Measurements from ENCODE around the gene IRS2. TPM values are rescaled to one million over a fixed set of nuclear protein-coding genes. Genes with fewer than 3 reads are reported as not detected.

IRS2 gene
- total and polyA plus RNA-seq, 4 donors: 2.5 to 31.2 (median 12.0) TPM

DNA sequence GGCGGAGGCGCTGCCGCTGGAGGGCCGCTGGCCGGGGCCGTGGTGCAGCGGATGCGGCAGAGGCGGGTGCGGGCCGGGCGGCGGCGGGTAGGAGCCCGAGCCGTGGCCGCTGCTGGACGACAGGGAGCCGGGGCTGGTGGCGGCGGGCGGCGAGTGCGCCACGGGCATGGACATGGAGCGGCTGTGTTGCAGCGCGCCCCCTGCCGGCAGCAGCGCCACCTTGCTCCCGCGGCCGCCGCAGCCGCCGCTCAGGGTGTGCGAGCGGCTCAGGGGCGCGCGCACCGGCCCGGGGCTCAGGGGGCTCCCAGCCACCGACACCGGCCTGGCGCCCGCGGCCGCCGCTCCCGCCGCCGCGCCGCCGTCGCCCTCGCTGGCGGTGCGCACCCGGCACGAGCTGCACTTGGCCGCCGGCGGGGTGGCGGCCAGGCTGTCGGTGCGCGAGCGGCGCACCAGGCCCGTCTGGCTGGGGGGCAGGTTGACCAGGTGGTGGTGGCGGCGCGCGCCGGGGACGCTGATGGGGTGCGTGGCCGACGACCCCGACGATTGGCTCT lies 1.7 kb downstream of the IRS2 start:
- DNase-seq (peak; percentile 90 to 93), ATAC-seq (ENCODE audit: low FRiP score) (peak; percentile 75)
- peak overlapping the region; percentile 76 to 98 for H3K4me3 ChIP-seq (ENCODE audit: low read length in 2 of 2)
- intact Hi-C loops (cut with DNase I): loop anchor here (2.0 to 10.0 kb wide), 6 partner anchors 243 to 867 kb away; no protein-coding TSS in a partner anchor
- peaks cover 0 to 17% of the 10 kb centered on the region in 2 donors for H3K36me3 ChIP-seq (ENCODE audit: control insufficient read depth in 1 of 2, insufficient read depth in 2 of 2, low read length in 1 of 2)
- no peaks in the 10 kb centered on the region for H3K9me3 ChIP-seq (ENCODE audit: control insufficient read depth, low read length)
- H3K4me1 ChIP-seq (ENCODE audit: control insufficient read depth in 1 of 2, insufficient read depth in 2 of 2, low read length in 2 of 2): peaks cover 3% of the 10 kb centered on the region in 2 donors
- WGBS, 2 donors: 1 to 2% methylated on average over 37 to 83 of the region's 83 CpGs
- peak overlapping the region; percentile 78 to 98 for H3K27ac ChIP-seq (ENCODE audit: low read depth in 1 of 2, low read length in 2 of 2)
- no peaks in the 10 kb centered on the region for H3K27me3 ChIP-seq (ENCODE audit: control insufficient read depth in 1 of 2, insufficient read depth in 2 of 2, low read length in 1 of 2)

GRCh38 chr13:109783815-109784589 lies 2.4 kb downstream of the IRS2 start:
- WGBS, 2 donors: 52 to 57% methylated on average over 76 to 81 of the region's 81 CpGs
- H3K27ac ChIP-seq (ENCODE audit: low read depth in 1 of 2, low read length in 2 of 2): peak overlapping the region in 1 of 2 donors; percentile 64

DNA sequence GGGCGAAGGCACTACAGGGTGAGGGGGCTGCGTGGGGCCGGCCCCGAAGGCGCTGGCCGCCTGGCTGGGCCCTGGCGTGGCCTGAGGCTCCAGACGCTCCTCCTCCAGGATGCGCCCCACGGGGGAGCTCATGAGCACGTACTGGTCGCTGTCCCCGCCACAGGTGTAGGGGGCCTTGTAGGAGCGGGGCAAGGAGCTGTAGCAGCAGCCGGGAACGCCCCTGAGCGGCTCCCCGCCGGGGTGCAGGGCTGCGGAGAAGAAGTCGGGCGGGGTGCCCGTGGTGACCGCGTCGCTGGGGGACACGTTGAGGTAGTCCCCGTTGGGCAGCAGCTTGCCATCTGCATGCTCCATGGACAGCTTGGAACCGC lies 3.0 kb downstream of the IRS2 start:
- peak overlapping the region in 1 of 2 donors; percentile 76 for H3K4me3 ChIP-seq (ENCODE audit: low read length in 2 of 2)
- intact Hi-C loops (cut with DNase I): loop anchor here (5.0 to 10.0 kb wide), 3 partner anchors 539 to 821 kb away; no protein-coding TSS in a partner anchor
- no peaks in the 10 kb centered on the region for H3K9me3 ChIP-seq (ENCODE audit: control insufficient read depth, low read length)
- H3K27ac ChIP-seq (ENCODE audit: low read depth in 1 of 2, low read length in 2 of 2): no peak overlapping the region
- WGBS, 2 donors: 94 to 96% methylated on average over 25 to 29 of the region's 29 CpGs
- no peaks in the 10 kb centered on the region for H3K27me3 ChIP-seq (ENCODE audit: control insufficient read depth in 1 of 2, insufficient read depth in 2 of 2, low read length in 1 of 2)
- peaks cover under 1 to 3% of the 10 kb centered on the region in 2 donors for H3K4me1 ChIP-seq (ENCODE audit: control insufficient read depth in 1 of 2, insufficient read depth in 2 of 2, low read length in 2 of 2)
- ATAC-seq (ENCODE audit: low FRiP score) (no peak), DNase-seq (peak in 1 of 2 donors; percentile 51)
- peaks cover 0 to 17% of the 10 kb centered on the region in 2 donors for H3K36me3 ChIP-seq (ENCODE audit: control insufficient read depth in 1 of 2, insufficient read depth in 2 of 2, low read length in 1 of 2)

More at GRCh38 chr13:109783815-109784589, 2.4 kb downstream of the IRS2 start:
- intact Hi-C loops (cut with DNase I): loop anchor here (2.0 to 10.0 kb wide), 4 partner anchors 539 to 822 kb away; no protein-coding TSS in a partner anchor
- H3K9me3 ChIP-seq (ENCODE audit: control insufficient read depth, low read length): no peaks in the 10 kb centered on the region
- no peaks in the 10 kb centered on the region for H3K27me3 ChIP-seq (ENCODE audit: control insufficient read depth in 1 of 2, insufficient read depth in 2 of 2, low read length in 1 of 2)
- ATAC-seq (ENCODE audit: low FRiP score) (no peak), DNase-seq (no peak)
- H3K4me3 ChIP-seq (ENCODE audit: low read length in 2 of 2): peak overlapping the region; percentile 76 to 98
- peaks cover 0 to 17% of the 10 kb centered on the region in 2 donors for H3K36me3 ChIP-seq (ENCODE audit: control insufficient read depth in 1 of 2, insufficient read depth in 2 of 2, low read length in 1 of 2)
- peaks cover 3% of the 10 kb centered on the region in 2 donors for H3K4me1 ChIP-seq (ENCODE audit: control insufficient read depth in 1 of 2, insufficient read depth in 2 of 2, low read length in 2 of 2)

- Histone ChIP-seq H3K4me3 (ENCODE audit: low read length in 2 of 2) (peak overlapping the region in 1 of 2 donors; percentile 70), H3K27ac (ENCODE audit: low read depth in 1 of 2, low read length in 2 of 2) (no peak overlapping the region), H3K4me1 (ENCODE audit: control insufficient read depth in 1 of 2, insufficient read depth in 2 of 2, low read length in 2 of 2) (peaks cover 2 to 6% of the 10 kb centered on the region in 2 donors), H3K9me3 (ENCODE audit: control insufficient read depth, low read length) (no peaks in the 10 kb centered on the region), H3K36me3 (ENCODE audit: control insufficient read depth in 1 of 2, insufficient read depth in 2 of 2, low read length in 1 of 2) (peaks cover 0 to 17% of the 10 kb centered on the region in 2 donors), H3K27me3 (ENCODE audit: control insufficient read depth in 1 of 2, insufficient read depth in 2 of 2, low read length in 1 of 2) (no peaks in the 10 kb centered on the region)
- no peak for DNase-seq
- 97 to 98% methylated on average over 64 to 72 of the region's 72 CpGs for WGBS, 2 donors
- intact Hi-C loops (cut with DNase I): loop anchor here (5.0 to 10.0 kb wide), 3 partner anchors 538 to 821 kb away; no protein-coding TSS in a partner anchor
- no peak for ATAC-seq (ENCODE audit: low FRiP score)
Observed at GRCh38 chr13:109782823-109783431, 3.5 kb downstream of the IRS2 start.

GRCh38 chr13:109782066-109782822 lies 4.1 kb downstream of the IRS2 start:
- H3K4me1 ChIP-seq (ENCODE audit: control insufficient read depth in 1 of 2, insufficient read depth in 2 of 2, low read length in 2 of 2): peaks cover 3 to 8% of the 10 kb centered on the region in 2 donors
- H3K36me3 ChIP-seq (ENCODE audit: control insufficient read depth in 1 of 2, insufficient read depth in 2 of 2, low read length in 1 of 2): peaks cover 0 to 17% of the 10 kb centered on the region in 2 donors

GRCh38 chr13:109781384-109782065 lies 4.9 kb downstream of the IRS2 start:
- ATAC-seq (ENCODE audit: low FRiP score) (no peak), DNase-seq (no peak)
- Histone ChIP-seq H3K27ac (ENCODE audit: low read depth in 1 of 2, low read length in 2 of 2) (peak overlapping the region in 1 of 2 donors; percentile 46), H3K9me3 (ENCODE audit: control insufficient read depth, low read length) (no peaks in the 10 kb centered on the region), H3K27me3 (ENCODE audit: control insufficient read depth in 1 of 2, insufficient read depth in 2 of 2, low read length in 1 of 2) (no peaks in the 10 kb centered on the region), H3K36me3 (ENCODE audit: control insufficient read depth in 1 of 2, insufficient read depth in 2 of 2, low read length in 1 of 2) (peaks cover 0 to 17% of the 10 kb centered on the region in 2 donors), H3K4me3 (ENCODE audit: low read length in 2 of 2) (peak overlapping the region; percentile 68 to 70), H3K4me1 (ENCODE audit: control insufficient read depth in 1 of 2, insufficient read depth in 2 of 2, low read length in 2 of 2) (peaks cover 5 to 8% of the 10 kb centered on the region in 2 donors)
- WGBS, 2 donors: 8 to 10% methylated on average over 28 of the region's 28 CpGs
- intact Hi-C loops (cut with DNase I): loop anchor here (5.0 to 10.0 kb wide), 3 partner anchors 537 to 819 kb away; no protein-coding TSS in a partner anchor

More at GRCh38 chr13:109782066-109782822, 4.1 kb downstream of the IRS2 start:
- Histone ChIP-seq H3K4me3 (ENCODE audit: low read length in 2 of 2) (peak overlapping the region; percentile 68 to 70), H3K9me3 (ENCODE audit: control insufficient read depth, low read length) (no peaks in the 10 kb centered on the region), H3K27me3 (ENCODE audit: control insufficient read depth in 1 of 2, insufficient read depth in 2 of 2, low read length in 1 of 2) (no peaks in the 10 kb centered on the region), H3K27ac (ENCODE audit: low read depth in 1 of 2, low read length in 2 of 2) (peak overlapping the region in 1 of 2 donors; percentile 46)
- ATAC-seq (ENCODE audit: low FRiP score) (no peak), DNase-seq (no peak)
- intact Hi-C loops (cut with DNase I): loop anchor here (5.0 to 10.0 kb wide), 3 partner anchors 537 to 820 kb away; no protein-coding TSS in a partner anchor
- WGBS, 2 donors: 92 to 93% methylated on average over 77 of the region's 77 CpGs

- ATAC-seq (ENCODE audit: low FRiP score): no peak
- peaks cover 5 to 9% of the 10 kb centered on the region in 2 donors for H3K4me1 ChIP-seq (ENCODE audit: control insufficient read depth in 1 of 2, insufficient read depth in 2 of 2, low read length in 2 of 2)
- no peaks in the 10 kb centered on the region for H3K9me3 ChIP-seq (ENCODE audit: control insufficient read depth, low read length)
- no peaks in the 10 kb centered on the region for H3K27me3 ChIP-seq (ENCODE audit: control insufficient read depth in 1 of 2, insufficient read depth in 2 of 2, low read length in 1 of 2)
- H3K27ac ChIP-seq (ENCODE audit: low read depth in 1 of 2, low read length in 2 of 2): peak overlapping the region in 1 of 2 donors; percentile 11
- no peak for DNase-seq
- peak overlapping the region; percentile 68 to 70 for H3K4me3 ChIP-seq (ENCODE audit: low read length in 2 of 2)
- H3K36me3 ChIP-seq (ENCODE audit: control insufficient read depth in 1 of 2, insufficient read depth in 2 of 2, low read length in 1 of 2): peaks cover 0 to 17% of the 10 kb centered on the region in 2 donors
- 29 to 31% methylated on average over 11 of the region's 11 CpGs for WGBS, 2 donors
- intact Hi-C loops (cut with DNase I): loop anchor here (5.0 to 10.0 kb wide), 3 partner anchors 536 to 819 kb away; no protein-coding TSS in a partner anchor
Observed at GRCh38 chr13:109780845-109781383, 5.5 kb downstream of the IRS2 start.
